K562 (cell line): ENCODE results near the gene CBLIF. TPM values are rescaled to one million over a fixed set of nuclear protein-coding genes. Genes with fewer than 3 reads are reported as not detected.

Experiments used
- ARID2 ChIP-seq: fragments of 450-650 bp; IDR thresholded peaks from 2 replicates; pipeline ENCODE4 v1.6.1; 2017; ENCODE audit warnings: antibody characterized with exemption, mild to moderate bottlenecking
- HDAC1 ChIP-seq, 2 experiments: fragments of 450-650 bp; IDR thresholded peaks; 2 replicates each; pipeline ENCODE4 v1.6.1; 2016 to 2017; ENCODE audit warnings: inconsistent platforms in 1 of 2, mild to moderate bottlenecking in 1 of 2, moderate library complexity in 1 of 2
- HMG20B ChIP-seq: fragments of 250-450 bp; sonication (Bioruptor Pico); IDR thresholded peaks from 2 replicates; pipeline ENCODE4 v1.5.0; 2021; ENCODE audit warnings: mild to moderate bottlenecking
- IRF9 ChIP-seq: fragments of 450-650 bp; IDR thresholded peaks from 2 replicates; pipeline ENCODE4 v1.6.1; 2016; ENCODE audit warnings: missing biosample characterization, missing genetic modification characterization
- PBX2 ChIP-seq, 2 experiments: IDR thresholded peaks in 1 of 2; conservative IDR thresholded peaks in 1 of 2; 2 replicates each; pipeline ENCODE4 v1.6.1; 2016; ENCODE audit warnings: low read depth in 2 of 2, mild to moderate bottlenecking in 1 of 2, missing compliant biosample characterization in 1 of 2, missing genetic modification characterization in 1 of 2, moderate library complexity in 1 of 2
- RNF219 ChIP-seq: fragments of 250-450 bp; sonication (Bioruptor Pico); IDR thresholded peaks from 2 replicates; pipeline ENCODE4 v1.5.0; 2022; ENCODE audit warnings: mild to moderate bottlenecking
- polyA plus RNA-seq, 8 experiments: library from polyadenylated mRNA; depleted of rRNA in 4 of 8; stranded (reverse) in 5 of 8; unstranded in 3 of 8; fragments of >200 nt; fragmentation: Nextera tagmentation in 2 of 8; fragmentation: Illumina TruSeq in 1 of 8; extraction: Ambion mirVana in 2 of 8; extraction: Trizol in 1 of 8; gene quantifications; 2 replicates each; pipeline versions ENCODE4 v1.2.1 to v1.2.3, GENCODE V29; 2011 to 2014; ENCODE audit warnings: inconsistent platforms in 1 of 8, missing spikeins in 1 of 8
- total RNA-seq, 7 experiments: library from RNA; depleted of rRNA in 6 of 7; stranded (reverse); fragments of >200 nt in 6 of 7; fragmentation: Illumina TruSeq in 2 of 7; extraction: Trizol in 2 of 7; gene quantifications; 2 replicates each; pipeline versions ENCODE4 v1.2.1 to v1.2.3, GENCODE V29; 2011 to 2021; ENCODE audit warnings: low replicate concordance in 1 of 7

The CBLIF gene
- total and polyA plus RNA-seq, 9 of the 15 experiments (the other 6 are each of a cell fraction or from before 2014, with no cell fraction given): 0.07 to 0.83 (median 0.54) TPM

- TF ChIP-seq PBX2 (CRISPR knock-in tag; IDR thresholded peaks at IDR 0.05; ENCODE audit: low read depth) (no peak), PBX2 (tag; conservative IDR thresholded peaks at IDR 0.05; ENCODE audit: low read depth) (no peak), HMG20B (no peak), IRF9 (no peak), RNF219 (CRISPR knock-in tag) (no peak), ARID2 (no peak), HDAC1 (IDR thresholded peaks at IDR 0.05) (no peak)
These were observed 19.7 kb upstream of the CBLIF start (continued) for GRCh38 chr11:59865031-59865430.
